Mesodermal cell (in vitro differentiated cells): ENCODE measurements around the gene RNH1.
"Not testable (repeated sequence)": the region's sequence is repeated elsewhere in the genome, so short reads cannot be mapped to it uniquely, and the experiment has no call there.

Experiments
- H3K27ac ChIP-seq: 2 replicates; pipeline ENCODE4 v1.7.0; 2013; ENCODE audit warnings: mild to moderate bottlenecking, low read depth, low read length, moderate library complexity; ENCODE audit not compliant: severe bottlenecking
- H3K36me3 ChIP-seq: 2 replicates; pipeline ENCODE4 v1.7.1; 2013; ENCODE audit warnings: mild to moderate bottlenecking, low read length, moderate library complexity; ENCODE audit not compliant: control insufficient read depth, insufficient read depth
- H3K4me1 ChIP-seq: one replicate; pipeline ENCODE4 v1.7.1; 2013; ENCODE audit warnings: mild to moderate bottlenecking, low read length; ENCODE audit not compliant: insufficient read depth, control insufficient read depth, poor library complexity, severe bottlenecking
- H3K4me3 ChIP-seq: 2 replicates; pipeline ENCODE4 v1.7.0; 2013; ENCODE audit warnings: low read length, control low read depth, mild to moderate bottlenecking; ENCODE audit not compliant: insufficient read depth, poor library complexity, severe bottlenecking; ENCODE audit errors: extremely low read depth
- H3K9me3 ChIP-seq: 2 replicates; pipeline ENCODE4 v1.7.1; 2013; ENCODE audit warnings: mild to moderate bottlenecking, low read length, moderate library complexity; ENCODE audit not compliant: control insufficient read depth
- WGBS, 2 experiments: methylation state at CpG; one replicate each; pipeline ENCODE4 v1.1.5; 2013; ENCODE audit warnings: missing lambda C conversion rate in 2 of 2; ENCODE audit not compliant: insufficient coverage in 2 of 2; 5-methylcytosine and 5-hydroxymethylcytosine counted together

Gene RNH1

DNA sequence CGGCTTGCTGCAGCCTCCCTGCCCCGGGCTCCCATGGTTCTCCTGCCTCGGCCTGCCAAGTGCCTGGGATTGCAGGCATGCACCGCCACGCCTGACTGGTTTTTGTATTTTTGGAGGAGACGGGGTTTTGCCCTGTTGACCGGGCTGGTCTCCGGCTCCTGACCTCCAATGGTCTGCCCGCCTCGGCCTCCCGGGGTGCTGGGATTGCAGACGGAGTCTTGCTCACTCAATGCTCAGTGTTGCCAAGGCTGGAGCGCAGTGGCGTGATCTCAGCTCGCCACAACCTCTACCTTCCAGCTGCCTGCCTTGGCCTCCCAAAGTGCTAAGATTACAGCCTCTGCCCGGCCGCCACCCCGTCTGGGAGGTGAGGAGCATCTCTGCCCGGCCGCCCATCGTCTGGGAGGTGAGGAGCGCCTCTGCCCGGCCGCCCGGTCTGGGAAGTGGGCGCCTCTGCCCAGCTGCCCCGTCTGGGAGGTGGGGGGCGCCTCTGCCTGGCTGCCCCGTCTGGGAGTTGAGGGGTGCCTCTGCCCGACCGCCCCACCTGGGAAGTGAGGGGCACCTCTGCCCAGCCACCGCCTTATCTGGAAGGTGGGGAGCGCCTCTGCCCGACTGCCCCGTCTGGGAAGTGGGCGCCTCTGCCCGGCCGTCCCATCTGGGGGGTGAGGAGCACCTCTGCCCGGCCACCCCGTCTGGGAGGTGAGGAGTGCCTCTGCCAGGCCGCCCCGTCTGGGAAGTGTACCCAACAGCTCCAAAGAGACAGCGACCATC lies 10.1 kb upstream of the RNH1 start:
- WGBS, 2 experiments, result 96 to 98% methylated on average over 35 to 39 of the region's 43 CpGs
- H3K4me3 ChIP-seq, H3K27ac ChIP-seq, H3K4me1 ChIP-seq: not testable (repeated sequence)
- H3K9me3 ChIP-seq, result peaks cover 12% of the 10 kb centered on the region
- peaks cover 30% of the 10 kb centered on the region for H3K36me3 ChIP-seq

DNA sequence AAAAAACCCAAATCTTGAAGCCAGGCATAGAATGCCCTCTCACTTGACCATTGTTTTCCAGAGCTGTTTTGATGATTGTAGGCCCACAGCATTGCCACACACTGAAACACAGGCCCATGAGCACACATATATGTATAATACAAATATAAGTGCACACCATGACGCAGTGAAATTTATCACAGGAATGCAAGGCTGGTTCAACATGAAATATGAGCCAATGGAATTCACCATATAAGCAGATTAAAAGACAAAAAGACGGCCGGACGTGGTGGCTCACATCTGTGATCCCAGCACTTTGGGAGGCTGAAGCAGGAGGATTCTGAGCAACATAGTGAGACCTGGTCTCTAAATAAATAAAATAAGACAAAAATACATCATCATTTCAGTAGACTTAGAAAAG lies 9.4 kb upstream of the RNH1 start:
- WGBS, 2 experiments, result 83% methylated on average over 4 of the region's 4 CpGs; no CpG with 5 or more reads in 1 of the 2 experiments
- Histone ChIP-seq H3K4me1 (no peaks in the 10 kb centered on the region), H3K27ac (no peak overlapping the region)

GRCh38 chr11:515131-515530 lies 8.1 kb upstream of the RNH1 start:
- no peak overlapping the region for H3K4me3 ChIP-seq
- H3K27ac ChIP-seq, result no peak overlapping the region
- WGBS, 2 experiments, result 86 to 87% methylated on average over 5 of the region's 6 CpGs
- H3K36me3 ChIP-seq, result peaks cover 41% of the 10 kb centered on the region
- H3K4me1 ChIP-seq, result no peaks in the 10 kb centered on the region
- peaks cover 12% of the 10 kb centered on the region for H3K9me3 ChIP-seq

More for the DNA sequence above, 9.4 kb upstream of the RNH1 start:
- H3K4me3 ChIP-seq, result no peak overlapping the region
- peaks cover 33% of the 10 kb centered on the region for H3K36me3 ChIP-seq
- H3K9me3 ChIP-seq, result peaks cover 12% of the 10 kb centered on the region

GRCh38 chr11:514606-515005 lies 7.6 kb upstream of the RNH1 start:
- Histone ChIP-seq H3K9me3 (peaks cover 12% of the 10 kb centered on the region), H3K27ac (no peak overlapping the region), H3K4me3 (no peak overlapping the region), H3K4me1 (no peaks in the 10 kb centered on the region), H3K36me3 (peaks cover 47% of the 10 kb centered on the region)
- 96 to 98% methylated on average over 10 of the region's 10 CpGs for WGBS, 2 experiments

- Histone ChIP-seq H3K4me1 (no peaks in the 10 kb centered on the region), H3K36me3 (peaks cover 54% of the 10 kb centered on the region), H3K27ac (no peak overlapping the region), H3K9me3 (peaks cover 8% of the 10 kb centered on the region), H3K4me3 (no peak overlapping the region)
- WGBS, 2 experiments, result 94% methylated on average over 28 of the region's 29 CpGs
Measured at GRCh38 chr11:512761-513595, 5.9 kb upstream of the RNH1 start.

DNA sequence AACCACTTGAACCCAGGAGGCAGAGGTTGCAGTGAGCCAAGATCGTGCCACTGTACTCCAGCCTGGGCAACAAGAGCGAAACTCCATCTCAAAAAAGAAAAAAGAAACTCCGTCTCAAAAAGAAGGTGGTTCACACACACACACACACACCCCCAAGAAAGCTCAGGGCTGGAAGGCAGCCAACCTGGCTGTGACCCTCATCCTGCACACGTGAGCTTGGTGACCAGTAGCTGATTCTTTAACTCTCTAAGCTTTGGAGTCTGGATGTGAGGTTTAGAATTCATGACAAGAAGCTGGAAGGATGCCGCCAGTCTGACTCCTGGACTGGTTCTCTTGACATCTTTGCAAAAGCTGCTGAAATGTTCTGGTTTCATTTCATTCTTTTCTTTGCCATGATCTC lies 1.9 kb upstream of the RNH1 start:
- H3K27ac ChIP-seq, result no peak overlapping the region
- peaks cover 9% of the 10 kb centered on the region for H3K4me1 ChIP-seq
- no peaks in the 10 kb centered on the region for H3K9me3 ChIP-seq
- H3K4me3 ChIP-seq, result no peak overlapping the region
- peaks cover 44% of the 10 kb centered on the region for H3K36me3 ChIP-seq
- 94 to 100% methylated on average over 2 of the region's 5 CpGs for WGBS, 2 experiments

DNA sequence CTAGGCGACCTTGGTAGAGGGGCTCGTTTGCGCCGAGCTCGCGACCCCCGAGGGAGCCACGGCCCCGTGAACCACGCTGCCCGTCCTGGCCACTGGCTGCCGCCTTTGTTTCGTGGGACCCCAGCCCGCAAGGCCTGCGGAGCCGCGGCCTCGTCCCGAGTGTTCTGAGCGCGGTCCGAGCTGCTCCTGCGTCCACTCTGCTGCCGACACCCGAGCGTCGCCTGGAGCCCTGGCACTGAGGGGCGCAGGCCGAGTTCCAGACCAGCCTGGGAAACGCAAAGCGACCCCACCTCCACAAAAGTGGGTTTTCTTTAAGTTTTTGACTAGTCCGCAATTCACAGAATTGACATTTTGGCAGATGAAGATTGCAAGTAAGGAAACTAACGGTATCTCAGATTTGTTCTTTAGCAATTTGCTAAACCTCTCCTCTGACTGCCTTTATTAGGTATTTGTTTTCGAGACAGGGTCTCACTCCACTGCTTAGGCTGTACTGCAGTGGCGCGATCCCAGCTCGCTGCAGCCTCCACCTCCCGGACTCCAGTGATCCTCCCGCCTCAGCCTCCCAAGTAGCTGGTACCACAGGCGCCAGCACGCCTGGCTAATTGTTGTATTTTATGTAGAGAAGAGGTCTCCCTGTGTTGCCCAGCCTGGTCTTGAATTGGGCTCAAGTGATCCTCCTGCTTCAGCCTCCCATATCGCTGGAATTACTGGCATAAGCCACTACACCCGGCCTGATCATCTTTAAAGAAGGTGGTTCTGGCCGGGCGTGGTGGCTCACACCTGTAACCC lies 879 bp upstream of the RNH1 start:
- Histone ChIP-seq H3K4me1 (peaks cover 9% of the 10 kb centered on the region), H3K9me3 (no peaks in the 10 kb centered on the region), H3K4me3 (peak overlapping the region; percentile 87), H3K27ac (peak overlapping the region; percentile 74), H3K36me3 (peaks cover 33% of the 10 kb centered on the region)
- WGBS, 2 experiments, result 28 to 39% methylated on average over 37 to 39 of the region's 45 CpGs

DNA sequence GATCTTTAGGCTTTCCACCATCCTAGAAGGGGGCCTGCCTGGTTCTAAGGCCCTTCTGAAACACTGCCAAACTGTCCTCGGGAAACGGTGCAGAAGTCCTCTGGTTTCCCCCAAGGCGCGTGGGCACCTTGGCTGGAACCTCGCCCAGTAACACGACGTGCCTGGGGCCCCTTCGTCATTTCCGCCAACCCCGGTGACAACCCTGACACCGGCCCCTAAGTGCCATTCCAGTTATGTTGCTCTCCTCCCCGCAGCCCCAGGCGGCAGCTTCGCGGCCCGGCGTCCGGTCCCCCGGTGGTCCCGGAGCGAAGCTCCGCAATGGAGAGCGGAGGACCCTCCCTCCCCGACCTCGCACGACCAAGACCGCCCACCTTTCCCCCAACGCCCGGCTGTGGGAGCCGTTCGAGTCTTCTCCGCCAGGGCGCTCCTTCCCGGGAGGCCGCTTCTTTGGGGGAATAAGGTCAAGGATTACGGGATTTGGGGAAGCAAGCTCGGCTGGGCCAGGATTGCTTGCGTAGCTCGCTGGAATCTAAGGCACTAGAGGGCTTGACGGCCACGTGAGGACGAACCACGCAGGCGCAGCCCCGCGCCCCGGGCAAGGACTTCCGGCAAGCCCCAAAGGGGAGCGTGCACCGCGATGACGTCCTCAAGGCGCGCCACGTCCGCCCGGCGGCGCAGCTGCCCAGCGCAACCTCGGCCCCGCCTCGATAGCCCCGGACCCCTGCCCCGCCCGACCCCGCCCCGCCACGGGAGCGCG lies 626 bp downstream of the RNH1 start:
- WGBS, 2 experiments, result 0% methylated on average over 56 to 63 of the region's 71 CpGs
- H3K27ac ChIP-seq, result peak overlapping the region; percentile 100
- H3K4me3 ChIP-seq, result peak overlapping the region; percentile 87
- peaks cover 9% of the 10 kb centered on the region for H3K4me1 ChIP-seq
- H3K9me3 ChIP-seq, result no peaks in the 10 kb centered on the region
- peaks cover 37% of the 10 kb centered on the region for H3K36me3 ChIP-seq

GRCh38 chr11:504994-505344 lies 2.1 kb downstream of the RNH1 start:
- H3K27ac ChIP-seq, result no peak overlapping the region
- H3K4me1 ChIP-seq, result peaks cover 9% of the 10 kb centered on the region
- peaks cover 41% of the 10 kb centered on the region for H3K36me3 ChIP-seq
- WGBS, 2 experiments, result 94 to 96% methylated on average over 5 of the region's 7 CpGs
- H3K9me3 ChIP-seq, result no peaks in the 10 kb centered on the region
- no peak overlapping the region for H3K4me3 ChIP-seq
